Measurements from ENCODE around the gene COX10. TPM values are rescaled to one million over a fixed set of nuclear protein-coding genes. Genes with fewer than 3 reads are reported as not detected.

COX10 gene
- total and polyA plus RNA-seq, 2 experiments from 2014 or later, result 13.9 to 18.5 TPM

- no peaks in the 10 kb centered on the region for H3K9me2 ChIP-seq (ENCODE audit: insufficient read depth)
- no peak for DNase-seq
- TF ChIP-seq EZH2phosphoT487 (IDR thresholded peaks at IDR 0.05; ENCODE audit: insufficient read depth, low read depth), result no peak
- no peaks in the 10 kb centered on the region for H3K36me3 ChIP-seq (ENCODE audit: low read depth)
- peaks cover 7% of the 10 kb centered on the region; the same call in 1 of the 2 replicates for H3K4me1 ChIP-seq (ENCODE audit: insufficient read depth)
- H3K79me2 ChIP-seq (ENCODE audit: insufficient read depth), result no peaks in the 10 kb centered on the region
- H2AFZ ChIP-seq, result no peak overlapping the region
- H3K27me3 ChIP-seq (replicated peaks; ENCODE audit: insufficient read depth), result no peaks in the 10 kb centered on the region
- no peak overlapping the region for H3K4me3 ChIP-seq
- in situ Hi-C loops (cut with MboI), result no loop called here
- no peaks in the 10 kb centered on the region for H3F3A ChIP-seq (ENCODE audit: insufficient read depth)
- H3K9ac ChIP-seq, result no peak overlapping the region
- WGBS, 2 experiments (ENCODE audit: low coverage in 1 of 2, low lambda C conversion rate in 2 of 2, missing lambda C conversion rate in 2 of 2), result 56% methylated on average over 4 of the region's 4 CpGs
- H3K27ac ChIP-seq, result no peak overlapping the region
- no peak overlapping the region for H3K4me2 ChIP-seq (ENCODE audit: unreplicated experiment)
- H3K9me3 ChIP-seq (ENCODE audit: low read depth), result no peaks in the 10 kb centered on the region
- no peaks in the 10 kb centered on the region for H4K20me1 ChIP-seq (ENCODE audit: insufficient read depth)
Measured at GRCh38 chr17:14200354-14200753, 131.1 kb downstream of the COX10 start.

- H3F3A ChIP-seq (ENCODE audit: insufficient read depth), result no peaks in the 10 kb centered on the region
- no peak overlapping the region for H3K27ac ChIP-seq
- H3K27me3 ChIP-seq (replicated peaks; ENCODE audit: insufficient read depth), result no peaks in the 10 kb centered on the region
- peaks cover 7% of the 10 kb centered on the region; the same call in 1 of the 2 replicates for H3K4me1 ChIP-seq (ENCODE audit: insufficient read depth)
- peak; percentile 19 for DNase-seq
- H2AFZ ChIP-seq, result no peak overlapping the region
- no peak overlapping the region for H3K4me2 ChIP-seq (ENCODE audit: unreplicated experiment)
- no peaks in the 10 kb centered on the region for H4K20me1 ChIP-seq (ENCODE audit: insufficient read depth)
- no peak overlapping the region for H3K9ac ChIP-seq
- no peaks in the 10 kb centered on the region for H3K9me3 ChIP-seq (ENCODE audit: low read depth)
- no peaks in the 10 kb centered on the region for H3K79me2 ChIP-seq (ENCODE audit: insufficient read depth)
- no peaks in the 10 kb centered on the region for H3K36me3 ChIP-seq (ENCODE audit: low read depth)
- in situ Hi-C loops (cut with MboI), result no loop called here
- no peak overlapping the region for H3K4me3 ChIP-seq
- H3K9me2 ChIP-seq (ENCODE audit: insufficient read depth), result no peaks in the 10 kb centered on the region
- no peak for TF ChIP-seq EZH2 (IDR thresholded peaks at IDR 0.05; ENCODE audit: insufficient read depth, poor library complexity, severe bottlenecking)
- no peak for TF ChIP-seq EZH2phosphoT487 (IDR thresholded peaks at IDR 0.05; ENCODE audit: insufficient read depth, low read depth)
- 46 to 53% methylated on average over 10 of the region's 10 CpGs for WGBS, 2 experiments (ENCODE audit: low coverage in 1 of 2, low lambda C conversion rate in 2 of 2, missing lambda C conversion rate in 2 of 2)
Measured at GRCh38 chr17:14201021-14201987, 132.0 kb downstream of the COX10 start.

DNA sequence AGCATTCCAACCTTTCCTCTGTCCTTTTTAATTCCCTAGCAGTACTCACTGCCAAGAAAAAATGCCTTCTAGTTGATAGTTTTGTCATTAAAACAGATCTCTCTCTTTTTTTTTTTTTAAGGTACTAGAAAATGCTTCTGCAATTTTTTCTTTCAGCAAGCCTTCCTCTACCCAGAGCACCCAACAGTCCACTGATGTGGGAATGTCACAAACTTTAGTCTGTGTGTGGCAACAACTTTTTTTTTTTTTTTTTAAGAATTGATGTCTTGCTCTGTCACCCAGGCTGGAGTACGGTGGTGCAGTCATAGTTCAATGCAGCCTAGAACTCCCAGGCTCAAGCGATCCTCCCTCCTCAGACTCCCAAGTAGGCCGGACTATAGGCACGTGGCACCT is 132.7 kb downstream of the COX10 start:
- in situ Hi-C loops (cut with MboI), result no loop called here
- H3K27me3 ChIP-seq (replicated peaks; ENCODE audit: insufficient read depth), result no peaks in the 10 kb centered on the region
- H4K20me1 ChIP-seq (ENCODE audit: insufficient read depth), result no peaks in the 10 kb centered on the region
- no peak for TF ChIP-seq EZH2phosphoT487 (IDR thresholded peaks at IDR 0.05; ENCODE audit: insufficient read depth, low read depth)
- no peaks in the 10 kb centered on the region for H3K9me3 ChIP-seq (ENCODE audit: low read depth)
- no peak for DNase-seq
- no peaks in the 10 kb centered on the region for H3K9me2 ChIP-seq (ENCODE audit: insufficient read depth)
- H3K4me1 ChIP-seq (ENCODE audit: insufficient read depth), result peaks cover 7% of the 10 kb centered on the region; the same call in 1 of the 2 replicates
- H3K79me2 ChIP-seq (ENCODE audit: insufficient read depth), result no peaks in the 10 kb centered on the region
- H3K36me3 ChIP-seq (ENCODE audit: low read depth), result no peaks in the 10 kb centered on the region
- H3F3A ChIP-seq (ENCODE audit: insufficient read depth), result no peaks in the 10 kb centered on the region
- no peak overlapping the region for H3K27ac ChIP-seq
- no peak overlapping the region for H3K4me3 ChIP-seq
- H2AFZ ChIP-seq, result no peak overlapping the region
- H3K9ac ChIP-seq, result no peak overlapping the region
- WGBS, 2 experiments (ENCODE audit: low coverage in 1 of 2, low lambda C conversion rate in 2 of 2, missing lambda C conversion rate in 2 of 2), result 97 to 100% methylated on average over 4 of the region's 4 CpGs
- no peak overlapping the region for H3K4me2 ChIP-seq (ENCODE audit: unreplicated experiment)

- DNase-seq, result no peak
- in situ Hi-C loops (cut with MboI), result no loop called here
- peaks cover 7% of the 10 kb centered on the region; the same call in 1 of the 2 replicates for H3K4me1 ChIP-seq (ENCODE audit: insufficient read depth)
- no peak overlapping the region for H3K4me2 ChIP-seq (ENCODE audit: unreplicated experiment)
- H3K27me3 ChIP-seq (replicated peaks; ENCODE audit: insufficient read depth), result no peaks in the 10 kb centered on the region
- 86 to 87% methylated on average over 10 of the region's 10 CpGs for WGBS, 2 experiments (ENCODE audit: low coverage in 1 of 2, low lambda C conversion rate in 2 of 2, missing lambda C conversion rate in 2 of 2)
- no peaks in the 10 kb centered on the region for H3K9me2 ChIP-seq (ENCODE audit: insufficient read depth)
- H2AFZ ChIP-seq, result no peak overlapping the region
- H3K9ac ChIP-seq, result no peak overlapping the region
- no peaks in the 10 kb centered on the region; the same call in 1 of the 2 replicates for H3K36me3 ChIP-seq (ENCODE audit: low read depth)
- no peaks in the 10 kb centered on the region for H3K79me2 ChIP-seq (ENCODE audit: insufficient read depth)
- no peaks in the 10 kb centered on the region for H4K20me1 ChIP-seq (ENCODE audit: insufficient read depth)
- H3K4me3 ChIP-seq, result no peak overlapping the region
- H3K9me3 ChIP-seq (ENCODE audit: low read depth), result no peaks in the 10 kb centered on the region
- TF ChIP-seq EZH2 (IDR thresholded peaks at IDR 0.05; ENCODE audit: insufficient read depth, poor library complexity, severe bottlenecking) (no peak), EZH2phosphoT487 (IDR thresholded peaks at IDR 0.05; ENCODE audit: insufficient read depth, low read depth) (no peak)
- no peak overlapping the region for H3K27ac ChIP-seq
- H3F3A ChIP-seq (ENCODE audit: insufficient read depth), result no peaks in the 10 kb centered on the region
Measured at GRCh38 chr17:14202388-14203166, 133.3 kb downstream of the COX10 start.

Data from GM23248 (cell line).